ENCODE results near the gene SLC1A2. TPM values are rescaled to one million over a fixed set of nuclear protein-coding genes. Genes with fewer than 3 reads are reported as not detected.
A peak's percentile ranks its signal among the peaks of the same experiment; 100 is the strongest.

SLC1A2 gene
- total RNA-seq, 4 donors from 2014 or later = 1.0 to 3.4 (median 2.0) TPM

DNA sequence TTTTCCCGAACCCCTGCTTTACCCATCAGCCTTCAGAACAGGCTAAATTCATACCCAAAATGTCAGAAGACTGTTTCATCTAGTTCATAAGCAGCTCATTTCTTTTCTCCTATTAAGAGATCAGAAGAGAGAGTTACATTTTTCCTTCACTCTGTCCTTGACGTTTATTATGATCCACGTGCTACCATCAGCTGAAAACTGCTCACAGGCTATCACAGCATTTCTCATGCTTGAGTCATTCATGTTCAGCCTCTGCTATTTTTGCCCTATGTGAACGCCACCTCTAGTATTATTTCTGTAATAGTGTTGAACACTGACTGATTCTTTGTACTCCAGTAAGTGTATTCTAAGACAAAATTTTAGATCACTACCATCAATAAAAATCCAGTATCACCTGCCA lies 51.9 kb downstream of the SLC1A2 start:
- Histone ChIP-seq H3K27me3 (no peaks in the 10 kb centered on the region), H3K9me3 (no peaks in the 10 kb centered on the region), H3K4me1 (peaks cover 25% of the 10 kb centered on the region), H3K27ac (no peak overlapping the region), H3K36me3 (no peaks in the 10 kb centered on the region), H3K4me3 (no peak overlapping the region)
- WGBS = 64% methylated on average over 4 of the region's 4 CpGs
- no peak for DNase-seq (ENCODE audit: low spot score in 2 of 2)
- TF ChIP-seq EP300 (IDR thresholded peaks at IDR 0.05) (no peak), POLR2A (IDR thresholded peaks at IDR 0.05) (no peak), CTCF (IDR thresholded peaks at IDR 0.05) (no peak), POLR2AphosphoS5 (IDR thresholded peaks at IDR 0.05) (no peak)

DNA sequence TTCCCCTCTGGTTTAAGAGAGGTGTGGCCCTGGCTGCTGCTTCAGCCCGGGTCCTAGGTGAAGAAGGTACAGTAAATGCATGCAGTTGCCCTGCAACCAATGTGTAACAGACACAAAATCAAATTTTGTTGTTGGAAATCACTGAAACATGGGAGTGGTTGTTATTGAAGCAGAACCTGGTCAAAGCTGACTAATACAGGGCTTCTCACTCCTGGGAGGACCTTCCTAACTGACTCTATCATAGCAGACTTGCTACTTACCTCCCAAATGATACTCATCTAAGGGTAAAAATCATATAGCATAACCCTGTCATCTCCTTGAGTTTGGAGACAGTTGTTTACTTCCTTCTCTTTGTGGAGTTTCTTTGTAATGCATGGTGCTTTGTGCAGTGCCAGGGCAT lies 52.6 kb downstream of the SLC1A2 start:
- TF ChIP-seq EP300 (IDR thresholded peaks at IDR 0.05) (no peak), POLR2AphosphoS5 (IDR thresholded peaks at IDR 0.05) (no peak), POLR2A (IDR thresholded peaks at IDR 0.05) (no peak), CTCF (IDR thresholded peaks at IDR 0.05) (no peak)
- Histone ChIP-seq H3K36me3 (no peaks in the 10 kb centered on the region), H3K4me3 (no peak overlapping the region), H3K9me3 (no peaks in the 10 kb centered on the region), H3K4me1 (peaks cover 31% of the 10 kb centered on the region), H3K27ac (no peak overlapping the region), H3K27me3 (no peaks in the 10 kb centered on the region)
- no peak for DNase-seq (ENCODE audit: low spot score in 2 of 2)
- 75% methylated on average over 1 of the region's 1 CpG for WGBS

GRCh38 chr11:35365961-35366360 lies 53.4 kb downstream of the SLC1A2 start:
- TF ChIP-seq CTCF (IDR thresholded peaks at IDR 0.05) (no peak), EP300 (IDR thresholded peaks at IDR 0.05) (no peak), POLR2AphosphoS5 (IDR thresholded peaks at IDR 0.05) (no peak), POLR2A (IDR thresholded peaks at IDR 0.05) (no peak)
- H3K27me3 ChIP-seq = no peaks in the 10 kb centered on the region
- H3K4me3 ChIP-seq = no peak overlapping the region
- DNase-seq (ENCODE audit: low spot score in 2 of 2) = no peak
- peaks cover 31% of the 10 kb centered on the region for H3K4me1 ChIP-seq
- H3K36me3 ChIP-seq = no peaks in the 10 kb centered on the region
- no peak overlapping the region for H3K27ac ChIP-seq
- WGBS = 80% methylated on average over 4 of the region's 4 CpGs
- no peaks in the 10 kb centered on the region for H3K9me3 ChIP-seq

- Histone ChIP-seq H3K36me3 (no peaks in the 10 kb centered on the region), H3K9me3 (no peaks in the 10 kb centered on the region), H3K4me3 (no peak overlapping the region), H3K4me1 (peaks cover 31% of the 10 kb centered on the region), H3K27me3 (no peaks in the 10 kb centered on the region), H3K27ac (no peak overlapping the region)
- WGBS = 92% methylated on average over 5 of the region's 5 CpGs
- no peak for TF ChIP-seq EP300 (IDR thresholded peaks at IDR 0.05)
- no peak for DNase-seq (ENCODE audit: low spot score in 2 of 2)
Measured at GRCh38 chr11:35365395-35365794, 54.0 kb downstream of the SLC1A2 start.

DNA sequence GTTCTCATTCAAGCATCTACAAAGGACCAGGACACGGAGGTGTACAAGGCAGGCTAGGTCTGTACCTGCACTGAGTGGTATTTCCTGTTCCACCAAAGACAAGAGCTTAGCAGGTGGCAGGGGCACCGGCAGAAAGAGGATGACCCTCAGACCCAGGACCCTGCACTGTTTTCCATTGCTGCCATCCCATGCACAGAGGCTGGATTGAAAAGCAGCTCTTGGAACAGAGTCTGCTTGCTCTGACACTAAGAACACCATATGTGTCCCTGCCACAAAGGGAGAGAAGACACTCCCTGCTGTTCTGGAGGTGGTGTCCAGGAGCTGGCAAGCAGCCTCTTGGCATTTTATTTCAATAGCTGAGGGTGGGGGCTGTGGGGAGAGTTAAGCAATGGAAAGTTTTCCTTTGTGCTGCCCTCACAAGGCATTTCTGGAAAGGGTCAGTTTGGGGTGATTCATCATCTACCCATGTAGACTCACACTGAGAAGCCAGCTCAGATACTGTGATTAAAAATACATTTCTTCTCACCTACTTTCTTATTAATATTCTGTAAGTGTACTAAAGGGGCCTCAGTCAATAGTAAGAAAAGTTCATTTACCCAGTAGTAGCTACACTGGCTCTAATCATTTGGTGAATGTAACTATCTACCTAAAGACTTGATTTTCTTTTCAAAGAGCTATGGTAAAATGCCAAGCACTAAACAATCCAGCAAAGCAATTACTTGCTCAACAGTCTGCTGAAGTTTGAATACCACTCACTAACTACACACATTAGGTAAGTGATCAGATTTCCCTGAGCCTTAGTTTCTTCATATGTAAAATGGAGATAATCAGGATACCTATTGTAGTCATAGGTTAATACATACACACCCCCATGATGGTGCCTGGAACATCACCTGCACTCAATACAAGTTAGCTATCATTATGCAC lies 55.2 kb downstream of the SLC1A2 start:
- 43% methylated on average over 2 of the region's 2 CpGs for WGBS
- H3K9me3 ChIP-seq = no peaks in the 10 kb centered on the region
- no peaks in the 10 kb centered on the region for H3K36me3 ChIP-seq
- H3K4me3 ChIP-seq = no peak overlapping the region
- peak; percentile 85 to 88 for DNase-seq (ENCODE audit: low spot score in 2 of 2)
- TF ChIP-seq CTCF (IDR thresholded peaks at IDR 0.05) (no peak), POLR2AphosphoS5 (IDR thresholded peaks at IDR 0.05) (peak in 2 of 3 donors; percentile 65 to 80), POLR2A (IDR thresholded peaks at IDR 0.05) (peak in 1 of 2 donors; percentile 30)
- H3K27ac ChIP-seq = peak overlapping the region; percentile 81
- no peaks in the 10 kb centered on the region for H3K27me3 ChIP-seq
- peaks cover 35% of the 10 kb centered on the region for H3K4me1 ChIP-seq
